ENCODE data around the gene APCDD1. TPM values are rescaled to one million over a fixed set of nuclear protein-coding genes. Genes with fewer than 3 reads are reported as not detected.

APCDD1 gene
- polyA plus RNA-seq, 1 of the 3 experiments (the other 2 are of a cell fraction): 0.02 TPM

- POLR2A ChIA-PET: no interaction called here
- H3K9ac ChIP-seq: no peak overlapping the region
- H4K20me1 ChIP-seq (ENCODE audit: insufficient read depth): no peaks in the 10 kb centered on the region
- no peak overlapping the region for H3K4me2 ChIP-seq
- H3F3A ChIP-seq (replicated peaks; ENCODE audit: insufficient read depth): no peaks in the 10 kb centered on the region
- H2AFZ ChIP-seq (ENCODE audit: low read depth): no peak overlapping the region
- CTCF ChIA-PET: interaction anchor here (0.7 to 2.9 kb wide), 4 partner anchors 15 to 43 kb away, joined by 3 to 7 read pairs (median 4); no protein-coding TSS in a partner anchor
- H3K9me2 ChIP-seq: no peaks in the 10 kb centered on the region
- H3K36me3 ChIP-seq (replicated peaks in 1 of 2; ENCODE audit: control insufficient read depth in 1 of 2, insufficient read depth in 2 of 2, low read length in 1 of 2): no peaks in the 10 kb centered on the region
- no peak for TF ChIP-seq RXRA (IDR thresholded peaks at IDR 0.05; ENCODE audit: borderline replicate concordance, low read depth)
- TF ChIP-seq POLR2AphosphoS5 (IDR thresholded peaks at IDR 0.05; ENCODE audit: low read depth, low read length): no peak
- TF ChIP-seq FOSL2 (IDR thresholded peaks at IDR 0.05; ENCODE audit: borderline replicate concordance, low read depth): no peak
- TF ChIP-seq EZH2phosphoT487 (IDR thresholded peaks at IDR 0.05; ENCODE audit: borderline replicate concordance, low read depth): no peak
- TF ChIP-seq EP300 (IDR thresholded peaks at IDR 0.05; ENCODE audit: borderline replicate concordance in 1 of 2, low read depth in 1 of 2, low read length in 1 of 2): no peak
- no peak for TF ChIP-seq USF1 (IDR thresholded peaks at IDR 0.05; ENCODE audit: borderline replicate concordance, low read depth)
- no peak for TF ChIP-seq SIN3A (IDR thresholded peaks at IDR 0.05; ENCODE audit: borderline replicate concordance, low read depth, low read length)
- no peak for TF ChIP-seq TEAD4 (IDR thresholded peaks at IDR 0.05; ENCODE audit: borderline replicate concordance, insufficient read depth)
- TF ChIP-seq ZBTB33 (IDR thresholded peaks at IDR 0.05; ENCODE audit: borderline replicate concordance, low read depth): no peak
- no peak for TF ChIP-seq USF2 (IDR thresholded peaks at IDR 0.05; ENCODE audit: borderline replicate concordance, low read depth, low read length)
- TF ChIP-seq IRF3 (IDR thresholded peaks at IDR 0.05; ENCODE audit: low read depth, low read length): no peak
- no peak for TF ChIP-seq TCF12 (IDR thresholded peaks at IDR 0.05)
- no peak for TF ChIP-seq REST (IDR thresholded peaks at IDR 0.05; ENCODE audit: low read depth, low read length)
- TF ChIP-seq JUND (IDR thresholded peaks at IDR 0.05): no peak
- no peak for TF ChIP-seq FOXJ3 (CRISPR knock-in tag; IDR thresholded peaks at IDR 0.05)
- TF ChIP-seq CHD2 (IDR thresholded peaks at IDR 0.05; ENCODE audit: low read length, partially characterized antibody): no peak
- no peak for TF ChIP-seq RAD21 (IDR thresholded peaks at IDR 0.05; ENCODE audit: low read length)
- H3K79me2 ChIP-seq (ENCODE audit: insufficient read depth): no peaks in the 10 kb centered on the region
- no peaks in the 10 kb centered on the region for H3K9me3 ChIP-seq
- 24% methylated on average over 3 of the region's 3 CpGs for WGBS (ENCODE audit: low lambda C conversion rate)
- no peak for DNase-seq
- H3K4me1 ChIP-seq (ENCODE audit: control insufficient read depth in 1 of 2, insufficient read depth in 2 of 2, low read depth in 1 of 2, low read length in 1 of 2): peaks cover 0 to 11% of the 10 kb centered on the region in 2 experiments; a peak in 2 of 4 replicates
- H3K27ac ChIP-seq (ENCODE audit: low read depth in 2 of 2, low read length in 1 of 2): no peak overlapping the region
- H3K27me3 ChIP-seq (ENCODE audit: insufficient read depth): no peaks in the 10 kb centered on the region; the same call in 1 of the 2 replicates
- H3K4me3 ChIP-seq (ENCODE audit: low read depth in 2 of 2, low read length in 1 of 2): no peak overlapping the region
These were observed 22.9 kb downstream of the APCDD1 start for GRCh38 chr18:10477121-10477862.
